Mucosa of stomach (tissue), 1 donor: ENCODE measurements around the gene IFITM10.

Source experiments
- H3K27me3 ChIP-seq: one replicate; pipeline ENCODE4 v1.7.0; 2013; ENCODE audit warnings: mild to moderate bottlenecking, low read length; ENCODE audit not compliant: control insufficient read depth, insufficient read depth
- H3K36me3 ChIP-seq: one replicate; pipeline ENCODE4 v1.7.0; 2013; ENCODE audit warnings: low read length; ENCODE audit not compliant: control insufficient read depth, insufficient read depth
- H3K4me1 ChIP-seq: one replicate; pipeline ENCODE4 v1.7.0; 2013; ENCODE audit warnings: mild to moderate bottlenecking, low read length; ENCODE audit not compliant: control insufficient read depth, insufficient read depth
- H3K4me3 ChIP-seq: one replicate; pipeline ENCODE4 v1.7.0; 2013; ENCODE audit warnings: low read length
- H3K9ac ChIP-seq: one replicate; pipeline ENCODE4 v1.7.0; 2013; ENCODE audit warnings: mild to moderate bottlenecking, low read length, moderate library complexity
- H3K9me3 ChIP-seq: one replicate; pipeline ENCODE4 v1.7.0; 2013; ENCODE audit warnings: mild to moderate bottlenecking, low read length, moderate library complexity; ENCODE audit not compliant: control insufficient read depth
- donor health status: Pancreatic carcinoma.

The IFITM10 gene

GRCh38 chr11:1766719-1767398, 16.5 kb upstream of the IFITM10 start:
- Histone ChIP-seq H3K36me3 (peaks cover 3% of the 10 kb centered on the region), H3K9me3 (no peaks in the 10 kb centered on the region), H3K4me3 (no peak overlapping the region), H3K27me3 (no peaks in the 10 kb centered on the region), H3K9ac (no peak overlapping the region), H3K4me1 (peaks cover 24% of the 10 kb centered on the region)

GRCh38 chr11:1765871-1766718, 15.7 kb upstream of the IFITM10 start:
- peaks cover 32% of the 10 kb centered on the region for H3K4me1 ChIP-seq
- no peak overlapping the region for H3K9ac ChIP-seq
- H3K27me3 ChIP-seq = no peaks in the 10 kb centered on the region
- H3K4me3 ChIP-seq = no peak overlapping the region
- H3K9me3 ChIP-seq = no peaks in the 10 kb centered on the region
- peaks cover 10% of the 10 kb centered on the region for H3K36me3 ChIP-seq

GRCh38 chr11:1763796-1764661, 13.6 kb upstream of the IFITM10 start, which contains the start of gene CTSD:
TSS of gene CTSD (minus strand) at chr11:1763927. CDS start at chr11:1763859, 68 bp downstream.
- Histone ChIP-seq H3K4me1 (peaks cover 47% of the 10 kb centered on the region), H3K9ac (peak within 1 kb of the TSS; percentile 94), H3K9me3 (no peaks in the 10 kb centered on the region), H3K36me3 (peaks cover 22% of the 10 kb centered on the region), H3K4me3 (peak within 1 kb of the TSS; percentile 79), H3K27me3 (no peaks in the 10 kb centered on the region)

- no peaks in the 10 kb centered on the region for H3K9me3 ChIP-seq
- H3K36me3 ChIP-seq = peaks cover 22% of the 10 kb centered on the region
- H3K4me1 ChIP-seq = peaks cover 48% of the 10 kb centered on the region
- peak overlapping the region; percentile 79 for H3K4me3 ChIP-seq
- H3K9ac ChIP-seq = peak overlapping the region; percentile 94
- no peaks in the 10 kb centered on the region for H3K27me3 ChIP-seq
Observed at GRCh38 chr11:1763336-1763795, 13.0 kb upstream of the IFITM10 start.

- no peaks in the 10 kb centered on the region for H3K27me3 ChIP-seq
- peaks cover 48% of the 10 kb centered on the region for H3K4me1 ChIP-seq
- peak overlapping the region; percentile 79 for H3K4me3 ChIP-seq
- H3K36me3 ChIP-seq = peaks cover 22% of the 10 kb centered on the region
- H3K9ac ChIP-seq = peak overlapping the region; percentile 94
- no peaks in the 10 kb centered on the region for H3K9me3 ChIP-seq
Observed at GRCh38 chr11:1762537-1763302, 12.3 kb upstream of the IFITM10 start.

GRCh38 chr11:1761857-1762536, 11.6 kb upstream of the IFITM10 start:
- peaks cover 22% of the 10 kb centered on the region for H3K36me3 ChIP-seq
- H3K4me3 ChIP-seq = peak overlapping the region; percentile 79
- H3K4me1 ChIP-seq = peaks cover 54% of the 10 kb centered on the region
- no peaks in the 10 kb centered on the region for H3K9me3 ChIP-seq
- no peaks in the 10 kb centered on the region for H3K27me3 ChIP-seq
- H3K9ac ChIP-seq = peak overlapping the region; percentile 94

GRCh38 chr11:1761110-1761856, 10.9 kb upstream of the IFITM10 start:
- H3K4me3 ChIP-seq = peak overlapping the region; percentile 79
- H3K4me1 ChIP-seq = peaks cover 56% of the 10 kb centered on the region
- H3K9me3 ChIP-seq = no peaks in the 10 kb centered on the region
- H3K27me3 ChIP-seq = no peaks in the 10 kb centered on the region
- peaks cover 22% of the 10 kb centered on the region for H3K36me3 ChIP-seq
- H3K9ac ChIP-seq = peak overlapping the region; percentile 94

- no peak overlapping the region for H3K4me3 ChIP-seq
- H3K9me3 ChIP-seq = no peaks in the 10 kb centered on the region
- no peak overlapping the region for H3K9ac ChIP-seq
- H3K27me3 ChIP-seq = no peaks in the 10 kb centered on the region
- H3K4me1 ChIP-seq = peaks cover 61% of the 10 kb centered on the region
- H3K36me3 ChIP-seq = peaks cover 22% of the 10 kb centered on the region
Observed at GRCh38 chr11:1760351-1761109, 10.1 kb upstream of the IFITM10 start.

GRCh38 chr11:1759851-1760220, 9.4 kb upstream of the IFITM10 start:
- Histone ChIP-seq H3K9ac (no peak overlapping the region), H3K36me3 (peaks cover 22% of the 10 kb centered on the region), H3K4me3 (no peak overlapping the region), H3K4me1 (peaks cover 61% of the 10 kb centered on the region), H3K27me3 (no peaks in the 10 kb centered on the region), H3K9me3 (no peaks in the 10 kb centered on the region)
